HEK293 (cell line): ENCODE data around the gene NRL.

ENCODE experiments used
- CTCF ChIA-PET: fragments of 350-600 bp; formaldehyde crosslinking; extraction: SDS; loops from one replicate; lab custom pipeline; 2021; ENCODE audit warnings: antibody characterized with exemption; lab: Yijun Ruan, JAX
- POLR2A ChIA-PET: fragments of 300-600 bp; formaldehyde crosslinking; extraction: SDS; loops from one replicate; lab custom pipeline; 2020; ENCODE audit warnings: antibody characterized with exemption, inconsistent platforms; lab: Yijun Ruan, JAX
- H3K27ac ChIP-seq: fragments of 200-500 bp; sonication (Bioruptor generic); 2 replicates; pipeline ENCODE4 v1.5.1; 2014; ENCODE audit warnings: low read depth, low read length, control low read depth, inconsistent platforms; ENCODE audit errors: extremely low read depth
- H3K36me3 ChIP-seq, 2 experiments: fragments of 200-500 bp in 1 of 2; sonication (Bioruptor generic) in 1 of 2; 1 replicate in 1 of 2; 2 replicates in 1 of 2; pipeline ENCODE4 v1.5.1; 2014 to 2017; ENCODE audit warnings: inconsistent platforms in 2 of 2, low read length in 2 of 2; ENCODE audit not compliant: control insufficient read depth in 2 of 2, insufficient read depth in 1 of 2
- H3K4me1 ChIP-seq: fragments of 200-500 bp; sonication (Bioruptor generic); 2 replicates; pipeline ENCODE4 v1.5.1; 2014; ENCODE audit warnings: mild to moderate bottlenecking, low read length, inconsistent platforms; ENCODE audit not compliant: control insufficient read depth, insufficient read depth
- H3K4me3 ChIP-seq: 2 replicates; pipeline ENCODE4 v1.5.1; 2011; ENCODE audit warnings: low read depth, mild to moderate bottlenecking, control low read depth, low read length, moderate library complexity
- H3K9me3 ChIP-seq: fragments of 200-500 bp; sonication (Bioruptor generic); 2 replicates; pipeline ENCODE4 v1.5.1; 2014; ENCODE audit warnings: low read depth, low read length, inconsistent platforms; ENCODE audit not compliant: control insufficient read depth, insufficient read depth
- AEBP2 ChIP-seq: fragments of 450-650 bp; formaldehyde crosslinking; IDR thresholded peaks from 2 replicates; pipeline ENCODE4 v1.5.1; 2016; ENCODE audit warnings: missing biosample characterization, missing genetic modification characterization, borderline replicate concordance
- BCL11B ChIP-seq: fragments of 450-650 bp; formaldehyde crosslinking; IDR thresholded peaks from 2 replicates; pipeline ENCODE4 v1.5.1; 2016; ENCODE audit warnings: low read depth, missing biosample characterization, missing genetic modification characterization
- KLF1 ChIP-seq: fragments of 450-650 bp; formaldehyde crosslinking; IDR thresholded peaks from 2 replicates; pipeline ENCODE4 v1.5.1; 2016; ENCODE audit warnings: missing biosample characterization, missing genetic modification characterization
- SCRT2 ChIP-seq: fragments of 450-650 bp; formaldehyde crosslinking; IDR thresholded peaks from 2 replicates; pipeline ENCODE4 v1.5.1; 2016; ENCODE audit warnings: missing biosample characterization, missing genetic modification characterization
- ZFP69B ChIP-seq: fragments of 450-650 bp; formaldehyde crosslinking; IDR thresholded peaks from 2 replicates; pipeline ENCODE4 v1.5.1; 2016; ENCODE audit warnings: missing biosample characterization, missing genetic modification characterization
- ZIC2 ChIP-seq: fragments of 450-650 bp; formaldehyde crosslinking; IDR thresholded peaks from 2 replicates; pipeline ENCODE4 v1.5.1; 2016; ENCODE audit warnings: missing biosample characterization, missing genetic modification characterization
- ZNF114 ChIP-seq: fragments of 450-650 bp; formaldehyde crosslinking; IDR thresholded peaks from 2 replicates; pipeline ENCODE4 v1.5.0; 2017; ENCODE audit warnings: missing biosample characterization, missing genetic modification characterization
- ZNF175 ChIP-seq: fragments of 450-650 bp; formaldehyde crosslinking; IDR thresholded peaks from 2 replicates; pipeline ENCODE4 v1.5.1; 2016; ENCODE audit warnings: missing biosample characterization, missing genetic modification characterization
- ZNF202 ChIP-seq: fragments of 450-650 bp; formaldehyde crosslinking; IDR thresholded peaks from 2 replicates; pipeline ENCODE4 v1.5.1; 2016; ENCODE audit warnings: missing biosample characterization, missing genetic modification characterization, borderline replicate concordance
- ZNF239 ChIP-seq: fragments of 450-650 bp; formaldehyde crosslinking; IDR thresholded peaks from 2 replicates; pipeline ENCODE4 v1.5.1; 2016; ENCODE audit warnings: missing biosample characterization, missing genetic modification characterization
- ZNF266 ChIP-seq: fragments of 450-650 bp; formaldehyde crosslinking; IDR thresholded peaks from 2 replicates; pipeline ENCODE4 v1.5.1; 2016; ENCODE audit warnings: missing biosample characterization, missing genetic modification characterization, low read depth
- ZNF311 ChIP-seq: fragments of 450-650 bp; formaldehyde crosslinking; IDR thresholded peaks from 2 replicates; pipeline ENCODE4 v1.5.1; 2017; ENCODE audit warnings: missing biosample characterization, missing genetic modification characterization, borderline replicate concordance
- ZNF398 ChIP-seq: fragments of 450-650 bp; formaldehyde crosslinking; IDR thresholded peaks from 2 replicates; pipeline ENCODE4 v1.5.1; 2017; ENCODE audit warnings: missing biosample characterization, missing genetic modification characterization
- ZNF48 ChIP-seq: fragments of 450-650 bp; formaldehyde crosslinking; IDR thresholded peaks from 2 replicates; pipeline ENCODE4 v1.5.1; 2016; ENCODE audit warnings: missing biosample characterization, missing genetic modification characterization
- ZNF558 ChIP-seq: fragments of 450-650 bp; formaldehyde crosslinking; IDR thresholded peaks from 2 replicates; pipeline ENCODE4 v1.5.1; 2016; ENCODE audit warnings: missing biosample characterization, missing genetic modification characterization
- ZNF658 ChIP-seq: fragments of 450-650 bp; formaldehyde crosslinking; IDR thresholded peaks from 2 replicates; pipeline ENCODE4; 2016; ENCODE audit warnings: missing biosample characterization, missing genetic modification characterization
- ZNF843 ChIP-seq: fragments of 450-650 bp; formaldehyde crosslinking; IDR thresholded peaks from 2 replicates; pipeline ENCODE4 v1.5.1; 2016; ENCODE audit warnings: missing biosample characterization, missing genetic modification characterization
- ZSCAN16 ChIP-seq: fragments of 450-650 bp; formaldehyde crosslinking; IDR thresholded peaks from 2 replicates; pipeline ENCODE4 v1.5.1; 2016; ENCODE audit warnings: missing biosample characterization, missing genetic modification characterization
- TF ChIP-seq, protein P1 (sequence below): fragments of 450-650 bp; formaldehyde crosslinking; IDR thresholded peaks from 2 replicates; pipeline ENCODE4 v1.5.1; 2016; ENCODE audit warnings: missing biosample characterization, missing genetic modification characterization
- TF ChIP-seq, protein P2 (sequence below): fragments of 450-650 bp; formaldehyde crosslinking; IDR thresholded peaks from 2 replicates; pipeline ENCODE4 v1.5.1; 2016; ENCODE audit warnings: missing biosample characterization, missing genetic modification characterization

Gene NRL

DNA sequence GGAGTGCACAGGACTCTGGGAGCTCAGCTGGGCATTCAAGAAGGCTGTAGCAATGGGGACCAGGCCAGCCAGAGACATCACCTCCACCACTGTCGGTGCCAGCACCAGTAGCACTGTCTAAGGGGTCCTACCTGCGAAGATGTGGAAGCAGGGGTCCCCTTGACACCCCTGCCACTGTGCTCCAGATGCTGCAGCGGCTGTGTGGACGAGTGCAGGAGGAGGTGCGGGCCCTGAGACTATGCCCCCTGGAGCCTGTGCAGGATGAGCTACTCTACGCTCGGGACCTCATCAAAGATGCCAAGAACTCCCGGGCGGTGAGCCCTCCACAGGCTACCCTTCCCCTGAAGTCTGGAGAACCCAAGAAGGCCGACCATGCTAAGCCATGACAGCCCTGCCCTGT is 54.3 kb downstream of the NRL start:
- H3K4me3 ChIP-seq = no peak overlapping the region
- no peaks in the 10 kb centered on the region for H3K9me3 ChIP-seq
- H3K27ac ChIP-seq = no peak overlapping the region
- ChIA-PET CTCF (interaction anchor here (0.7 to 8.9 kb wide), 7 partner anchors 11 to 365 kb away, joined by 3 to 247 read pairs (median 5); partner anchors contain the start of genes CPNE6, IRF9 and PCK2), POLR2A (interaction anchor here (1.1 kb wide), 1 partner anchor 20 kb away, joined by 4 read pairs; no protein-coding TSS in a partner anchor)
- no peak for TF ChIP-seq ZNF202 (tag by site-specific recombination)
- TF ChIP-seq ZNF658 (tag by site-specific recombination) = no peak
- no peak for TF ChIP-seq KLF1 (tag by site-specific recombination)
- no peak for TF ChIP-seq ZFP69B (tag by site-specific recombination)
- no peak for TF ChIP-seq ZNF114 (tag by site-specific recombination)
- TF ChIP-seq ZNF266 (tag by site-specific recombination) = no peak
- TF ChIP-seq ZNF558 (tag by site-specific recombination) = no peak
- TF ChIP-seq AEBP2 = no peak
- TF ChIP-seq SCRT2 (tag by site-specific recombination) = no peak
- no peak for TF ChIP-seq ZNF239
- no peak for TF ChIP-seq ZNF398
- TF ChIP-seq ZNF48 (tag by site-specific recombination) = no peak
- TF ChIP-seq ZNF175 = no peak
- no peak for TF ChIP-seq BCL11B (tag by site-specific recombination)
- no peak for TF ChIP-seq ZSCAN16 (tag by site-specific recombination)
- TF ChIP-seq ZNF843 (tag by site-specific recombination) = no peak
- no peaks in the 10 kb centered on the region for H3K36me3 ChIP-seq
- no peaks in the 10 kb centered on the region for H3K4me1 ChIP-seq

- ChIA-PET POLR2A (interaction anchor here (1.1 kb wide), 1 partner anchor 20 kb away, joined by 4 read pairs; no protein-coding TSS in a partner anchor), CTCF (interaction anchor here (0.7 to 8.9 kb wide), 4 partner anchors 32 to 366 kb away, joined by 3 to 247 read pairs (median 87); partner anchors contain the start of genes IRF9 and PCK2)
- H3K4me3 ChIP-seq = no peak overlapping the region
- H3K27ac ChIP-seq = no peak overlapping the region
- H3K36me3 ChIP-seq = no peaks in the 10 kb centered on the region
- H3K9me3 ChIP-seq = no peaks in the 10 kb centered on the region
- no peaks in the 10 kb centered on the region for H3K4me1 ChIP-seq
- TF ChIP-seq ZIC2 (tag by site-specific recombination) = peak; percentile 64
- no peak for TF ChIP-seq ZNF311 (tag by site-specific recombination)
Observed at GRCh38 chr14:24059841-24060388, 54.8 kb downstream of the NRL start.

GRCh38 chr14:24058951-24059475 is 55.7 kb downstream of the NRL start:
- TF ChIP-seq, protein P1, sequence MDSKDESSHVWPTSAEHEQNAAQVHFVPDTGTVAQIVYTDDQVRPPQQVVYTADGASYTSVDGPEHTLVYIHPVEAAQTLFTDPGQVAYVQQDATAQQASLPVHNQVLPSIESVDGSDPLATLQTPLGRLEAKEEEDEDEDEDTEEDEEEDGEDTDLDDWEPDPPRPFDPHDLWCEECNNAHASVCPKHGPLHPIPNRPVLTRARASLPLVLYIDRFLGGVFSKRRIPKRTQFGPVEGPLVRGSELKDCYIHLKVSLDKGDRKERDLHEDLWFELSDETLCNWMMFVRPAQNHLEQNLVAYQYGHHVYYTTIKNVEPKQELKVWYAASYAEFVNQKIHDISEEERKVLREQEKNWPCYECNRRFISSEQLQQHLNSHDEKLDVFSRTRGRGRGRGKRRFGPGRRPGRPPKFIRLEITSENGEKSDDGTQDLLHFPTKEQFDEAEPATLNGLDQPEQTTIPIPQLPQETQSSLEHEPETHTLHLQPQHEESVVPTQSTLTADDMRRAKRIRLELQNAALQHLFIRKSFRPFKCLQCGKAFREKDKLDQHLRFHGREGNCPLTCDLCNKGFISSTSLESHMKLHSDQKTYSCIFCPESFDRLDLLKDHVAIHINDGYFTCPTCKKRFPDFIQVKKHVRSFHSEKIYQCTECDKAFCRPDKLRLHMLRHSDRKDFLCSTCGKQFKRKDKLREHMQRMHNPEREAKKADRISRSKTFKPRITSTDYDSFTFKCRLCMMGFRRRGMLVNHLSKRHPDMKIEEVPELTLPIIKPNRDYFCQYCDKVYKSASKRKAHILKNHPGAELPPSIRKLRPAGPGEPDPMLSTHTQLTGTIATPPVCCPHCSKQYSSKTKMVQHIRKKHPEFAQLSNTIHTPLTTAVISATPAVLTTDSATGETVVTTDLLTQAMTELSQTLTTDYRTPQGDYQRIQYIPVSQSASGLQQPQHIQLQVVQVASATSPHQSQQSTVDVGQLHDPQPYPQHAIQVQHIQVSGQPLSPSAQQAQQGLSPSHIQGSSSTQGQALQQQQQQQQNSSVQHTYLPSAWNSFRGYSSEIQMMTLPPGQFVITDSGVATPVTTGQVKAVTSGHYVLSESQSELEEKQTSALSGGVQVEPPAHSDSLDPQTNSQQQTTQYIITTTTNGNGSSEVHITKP (tag by site-specific recombination) = peak; percentile 49; the same call in 1 of the 2 replicates
- TF ChIP-seq, protein P2, sequence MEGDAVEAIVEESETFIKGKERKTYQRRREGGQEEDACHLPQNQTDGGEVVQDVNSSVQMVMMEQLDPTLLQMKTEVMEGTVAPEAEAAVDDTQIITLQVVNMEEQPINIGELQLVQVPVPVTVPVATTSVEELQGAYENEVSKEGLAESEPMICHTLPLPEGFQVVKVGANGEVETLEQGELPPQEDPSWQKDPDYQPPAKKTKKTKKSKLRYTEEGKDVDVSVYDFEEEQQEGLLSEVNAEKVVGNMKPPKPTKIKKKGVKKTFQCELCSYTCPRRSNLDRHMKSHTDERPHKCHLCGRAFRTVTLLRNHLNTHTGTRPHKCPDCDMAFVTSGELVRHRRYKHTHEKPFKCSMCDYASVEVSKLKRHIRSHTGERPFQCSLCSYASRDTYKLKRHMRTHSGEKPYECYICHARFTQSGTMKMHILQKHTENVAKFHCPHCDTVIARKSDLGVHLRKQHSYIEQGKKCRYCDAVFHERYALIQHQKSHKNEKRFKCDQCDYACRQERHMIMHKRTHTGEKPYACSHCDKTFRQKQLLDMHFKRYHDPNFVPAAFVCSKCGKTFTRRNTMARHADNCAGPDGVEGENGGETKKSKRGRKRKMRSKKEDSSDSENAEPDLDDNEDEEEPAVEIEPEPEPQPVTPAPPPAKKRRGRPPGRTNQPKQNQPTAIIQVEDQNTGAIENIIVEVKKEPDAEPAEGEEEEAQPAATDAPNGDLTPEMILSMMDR (tag by site-specific recombination) = no peak
- POLR2A ChIA-PET = interaction anchor here (0.8 to 2.3 kb wide), 11 partner anchors 22 to 183 kb away, joined by 3 to 22 read pairs (median 5); partner anchors contain the start of genes DCAF11, IPO4, IRF9 and NRL
- CTCF ChIA-PET = interaction anchor here (0.6 to 8.9 kb wide), 29 partner anchors 8 to 378 kb away, joined by 3 to 247 read pairs (median 6); partner anchors contain the start of genes CPNE6, DCAF11, EMC9 and IRF9
- Histone ChIP-seq H3K36me3 (no peaks in the 10 kb centered on the region), H3K27ac (no peak overlapping the region), H3K4me1 (no peaks in the 10 kb centered on the region), H3K4me3 (no peak overlapping the region), H3K9me3 (no peaks in the 10 kb centered on the region)
